Uterus (tissue), 2 donors: ENCODE measurements around the gene AK5.

Source experiments
- CTCF ChIP-seq, 4 experiments: fragments of 200-600 bp in 2 of 4; fragments of 450-650 bp in 2 of 4; sonication (generic) in 2 of 4; IDR thresholded peaks; one replicate each; pipeline ENCODE4 v1.5.1; 2016 to 2019; ENCODE audit warnings: antibody characterized with exemption in 4 of 4, mild to moderate bottlenecking in 2 of 4, moderate library complexity in 1 of 4
- POLR2A ChIP-seq, 2 donors: fragments of 450-650 bp; IDR thresholded peaks; one replicate each; pipeline ENCODE4 v1.6.1; 2016; ENCODE audit warnings: antibody characterized with exemption in 2 of 2, mild to moderate bottlenecking in 1 of 2, moderate library complexity in 1 of 2

- TF ChIP-seq CTCF (IDR thresholded peaks at IDR 0.05) (no peak), POLR2A (IDR thresholded peaks at IDR 0.05) (no peak)
Measured at GRCh38 chr1:77487631-77488030, 205.8 kb downstream of the AK5 start.
